ENCODE results near the gene GALNT14.
"Not testable (repeated sequence)": the region's sequence is repeated elsewhere in the genome, so short reads cannot be mapped to it uniquely, and the experiment has no call there.

The GALNT14 gene

GRCh38 chr2:30934066-30934465 lies 204.2 kb downstream of the GALNT14 start:
- DNase-seq = no peak

GRCh38 chr2:30933496-30933895 lies 204.7 kb downstream of the GALNT14 start:
- DNase-seq = no peak

- DNase-seq = no peak
Measured at GRCh38 chr2:30932870-30933269, 205.4 kb downstream of the GALNT14 start.

GRCh38 chr2:30931841-30932407 lies 206.3 kb downstream of the GALNT14 start:
- DNase-seq = no peak

- DNase-seq = no peak
Measured at GRCh38 chr2:30930716-30931115, 207.5 kb downstream of the GALNT14 start.

- DNase-seq = no peak
Measured at GRCh38 chr2:30927465-30928075, 210.7 kb downstream of the GALNT14 start.

GRCh38 chr2:30926606-30927005 lies 211.6 kb downstream of the GALNT14 start:
- DNase-seq = no peak

- no peak for DNase-seq
Measured at GRCh38 chr2:30923623-30924022, 214.6 kb downstream of the GALNT14 start.

GRCh38 chr2:30920511-30920910 lies 217.7 kb downstream of the GALNT14 start:
- no peak for DNase-seq

- DNase-seq = no peak
Measured at GRCh38 chr2:30915486-30915885, 222.8 kb downstream of the GALNT14 start.

GRCh38 chr2:30914456-30914855 lies 223.8 kb downstream of the GALNT14 start:
- DNase-seq = no peak

GRCh38 chr2:30912056-30912455 lies 226.2 kb downstream of the GALNT14 start:
- DNase-seq = no peak

- DNase-seq = no peak
Measured at GRCh38 chr2:30911327-30911726, 226.9 kb downstream of the GALNT14 start.

GRCh38 chr2:30910686-30911085 lies 227.6 kb downstream of the GALNT14 start:
- DNase-seq = no peak

GRCh38 chr2:30904437-30904836 lies 233.8 kb downstream of the GALNT14 start:
- not testable (repeated sequence) for DNase-seq

GRCh38 chr2:30903326-30903725 lies 234.9 kb downstream of the GALNT14 start:
- DNase-seq = no peak

- no peak for DNase-seq
Measured at GRCh38 chr2:30900381-30900780, 237.9 kb downstream of the GALNT14 start.

- no peak for DNase-seq
Measured at GRCh38 chr2:30899516-30900054, 238.7 kb downstream of the GALNT14 start.

- no peak for DNase-seq
Measured at GRCh38 chr2:30897539-30897938, 240.7 kb downstream of the GALNT14 start.

GRCh38 chr2:30894498-30895119 lies 243.6 kb downstream of the GALNT14 start:
- DNase-seq = no peak

- DNase-seq = no peak
Measured at GRCh38 chr2:30888852-30889409, 249.3 kb downstream of the GALNT14 start.

GRCh38 chr2:30886080-30886479 lies 252.2 kb downstream of the GALNT14 start:
- DNase-seq = no peak

GRCh38 chr2:30883822-30884221 lies 254.4 kb downstream of the GALNT14 start:
- no peak for DNase-seq

- DNase-seq = no peak
Measured at GRCh38 chr2:30883184-30883583, 255.1 kb downstream of the GALNT14 start.
